Astrocyte of the spinal cord (primary cell): Measurements from ENCODE around the gene RENBP.
"Not testable (repeated sequence)": the region's sequence is repeated elsewhere in the genome, so short reads cannot be mapped to it uniquely, and the experiment has no call there.

ENCODE experiments used
- DNase-seq: peaks from one replicate; pipeline ENCODE4 v3.0.0; 2011; ENCODE audit warnings: low read depth, low spot score
- H3K4me3 ChIP-seq: 2 replicates; pipeline ENCODE4 v1.5.1; 2011; ENCODE audit warnings: low read depth, mild to moderate bottlenecking, low read length, moderate library complexity
- in situ Hi-C: cut with HindIII; loops from 2 replicates; pipeline ENCODE4 v1.10.0; 2017; ENCODE audit warnings: low sequenced_read_pairs
- TF ChIP-seq, protein P1 (sequence below): IDR thresholded peaks from 2 replicates; pipeline ENCODE4 v1.5.1; 2012; ENCODE audit warnings: low read depth, mild to moderate bottlenecking, low read length, inconsistent platforms

RENBP gene

DNA sequence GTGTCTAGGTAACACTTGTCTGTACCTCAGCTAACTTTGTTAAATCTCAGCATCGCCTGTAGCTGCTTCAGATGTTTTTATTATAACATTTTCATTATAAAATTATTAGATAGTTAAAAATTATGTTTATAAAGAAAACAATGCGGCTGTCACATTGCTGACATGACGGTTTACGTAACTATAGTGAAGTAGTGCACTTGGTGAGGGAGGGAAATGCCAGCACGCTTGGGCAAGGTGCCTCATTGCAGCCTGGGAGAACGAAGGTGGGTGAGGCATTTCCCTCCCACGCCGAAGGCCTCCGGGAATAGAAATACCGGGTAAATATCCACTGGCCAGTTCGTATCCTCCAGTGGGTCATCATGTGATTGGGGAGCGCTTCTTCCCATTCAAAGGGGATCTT, 44.0 kb upstream of the RENBP start:
- no peak for DNase-seq
- TF ChIP-seq, protein P1, sequence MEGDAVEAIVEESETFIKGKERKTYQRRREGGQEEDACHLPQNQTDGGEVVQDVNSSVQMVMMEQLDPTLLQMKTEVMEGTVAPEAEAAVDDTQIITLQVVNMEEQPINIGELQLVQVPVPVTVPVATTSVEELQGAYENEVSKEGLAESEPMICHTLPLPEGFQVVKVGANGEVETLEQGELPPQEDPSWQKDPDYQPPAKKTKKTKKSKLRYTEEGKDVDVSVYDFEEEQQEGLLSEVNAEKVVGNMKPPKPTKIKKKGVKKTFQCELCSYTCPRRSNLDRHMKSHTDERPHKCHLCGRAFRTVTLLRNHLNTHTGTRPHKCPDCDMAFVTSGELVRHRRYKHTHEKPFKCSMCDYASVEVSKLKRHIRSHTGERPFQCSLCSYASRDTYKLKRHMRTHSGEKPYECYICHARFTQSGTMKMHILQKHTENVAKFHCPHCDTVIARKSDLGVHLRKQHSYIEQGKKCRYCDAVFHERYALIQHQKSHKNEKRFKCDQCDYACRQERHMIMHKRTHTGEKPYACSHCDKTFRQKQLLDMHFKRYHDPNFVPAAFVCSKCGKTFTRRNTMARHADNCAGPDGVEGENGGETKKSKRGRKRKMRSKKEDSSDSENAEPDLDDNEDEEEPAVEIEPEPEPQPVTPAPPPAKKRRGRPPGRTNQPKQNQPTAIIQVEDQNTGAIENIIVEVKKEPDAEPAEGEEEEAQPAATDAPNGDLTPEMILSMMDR, result no peak
- in situ Hi-C loops, result no loop called here
- H3K4me3 ChIP-seq, result no peak overlapping the region

DNA sequence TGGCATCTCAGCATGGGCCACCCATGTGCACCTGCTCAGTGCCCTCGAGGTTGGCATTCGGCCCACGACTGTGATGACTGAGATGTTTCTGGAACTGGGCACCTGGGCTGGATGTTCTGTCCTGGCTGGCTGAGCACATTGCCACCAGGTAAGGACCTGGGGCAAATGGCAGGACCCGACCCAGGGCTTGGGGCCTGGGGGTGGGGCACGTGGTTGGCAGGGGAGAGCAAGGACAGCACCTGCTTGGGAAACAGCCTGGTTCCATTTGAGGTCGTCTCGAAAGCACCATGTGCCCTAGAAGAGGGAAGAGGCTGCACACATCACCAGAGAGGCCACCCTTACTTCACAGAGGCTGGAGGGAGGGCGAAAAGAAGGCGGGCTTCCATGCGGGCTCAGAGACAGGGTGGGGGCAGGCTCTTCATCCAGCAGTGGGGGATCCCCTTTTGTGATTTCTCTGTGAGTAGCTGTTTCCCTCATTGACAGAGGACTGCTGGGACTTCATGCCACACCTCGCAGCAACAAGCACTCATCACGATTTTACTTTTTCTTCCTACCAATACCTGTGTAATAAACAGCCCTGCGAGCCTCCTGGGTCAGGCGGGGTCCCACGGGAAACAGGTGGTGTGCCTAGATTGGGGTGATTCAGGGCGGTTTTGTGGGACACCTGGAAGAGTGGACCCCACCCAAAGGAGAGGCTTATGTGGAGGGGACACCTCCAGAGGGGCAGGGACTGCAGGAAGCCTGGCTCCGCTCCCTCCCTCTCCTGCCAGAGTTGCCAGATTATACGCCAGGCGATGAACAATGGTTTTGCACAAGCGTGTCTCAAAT, 40.1 kb upstream of the RENBP start:
- TF ChIP-seq, protein P1, result no peak
- DNase-seq, result no peak
- in situ Hi-C loops, result no loop called here
- no peak overlapping the region for H3K4me3 ChIP-seq

DNA sequence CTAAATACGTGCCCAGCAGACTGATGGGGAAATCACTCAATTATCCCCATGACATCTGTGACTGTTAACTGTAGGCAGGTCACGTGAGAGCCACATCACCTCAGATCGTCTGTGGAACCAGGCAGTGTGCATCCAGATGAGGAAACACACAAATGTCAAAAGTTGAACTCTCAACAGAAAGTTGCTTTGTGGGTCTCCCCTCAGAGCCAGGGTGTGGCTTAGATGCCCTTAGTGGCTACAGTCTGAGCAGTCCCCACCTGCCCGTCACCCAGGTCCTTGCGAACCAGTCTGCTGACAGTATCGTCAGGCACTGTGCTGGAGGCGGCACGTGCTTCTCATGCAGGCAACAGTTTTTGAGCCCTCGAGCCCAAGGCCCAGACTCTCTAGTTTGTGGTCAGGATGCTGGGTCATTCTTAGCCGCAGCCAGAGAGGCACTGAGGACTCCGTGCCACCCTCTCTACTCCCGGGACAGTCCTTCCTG, 38.9 kb upstream of the RENBP start:
- in situ Hi-C loops, result no loop called here
- H3K4me3 ChIP-seq, result no peak overlapping the region
- DNase-seq, result no peak
- TF ChIP-seq, protein P1, result no peak

- DNase-seq, result peak; percentile 44
- in situ Hi-C loops, result no loop called here
- H3K4me3 ChIP-seq, result no peak overlapping the region
- TF ChIP-seq, protein P1, result no peak
Measured at GRCh38 chrX:153981771-153982533, 37.5 kb upstream of the RENBP start.

- no peak for DNase-seq
- TF ChIP-seq, protein P1, result no peak
- no peak overlapping the region for H3K4me3 ChIP-seq
- in situ Hi-C loops, result no loop called here
Measured at GRCh38 chrX:153981231-153981630, 36.8 kb upstream of the RENBP start.

DNA sequence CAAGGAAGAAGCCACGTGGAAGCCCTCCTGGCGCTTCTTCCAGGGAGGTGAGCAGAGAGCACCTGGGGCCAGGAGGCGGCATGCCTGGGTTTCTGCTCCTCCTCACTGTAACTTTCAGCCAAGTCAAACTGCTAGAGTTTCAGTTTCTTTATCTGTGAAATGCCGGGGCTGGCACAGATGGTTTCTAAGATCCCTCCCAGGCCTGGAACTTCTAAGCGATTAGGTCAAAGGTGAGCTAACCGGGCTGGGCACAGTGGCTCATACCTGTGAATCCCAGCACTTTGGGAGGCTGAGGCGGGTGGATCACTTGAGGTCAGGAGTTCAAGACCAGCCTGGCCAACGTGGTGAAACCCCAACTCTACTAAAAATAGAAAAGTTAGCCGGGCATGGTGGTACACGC, 36.0 kb upstream of the RENBP start:
- H3K4me3 ChIP-seq, DNase-seq, in situ Hi-C loops: not testable (repeated sequence)
